Cardiac muscle cell (in vitro differentiated cells and primary cell): ENCODE measurements around the gene CRAMP1. TPM values are rescaled to one million over a fixed set of nuclear protein-coding genes. Genes with fewer than 3 reads are reported as not detected.

Experiments used
- DNase-seq, 2 donors: peaks; one replicate each; pipeline versions ENCODE4 v3.0.0 to v3.0.0-alpha.2; 2010 to 2017; ENCODE audit warnings: low read depth in 1 of 2, low spot score in 1 of 2
- H3K27ac ChIP-seq: fragments of 200-600 bp; sonication (generic); 2 replicates; pipeline ENCODE4 v1.5.1; 2016
- H3K27me3 ChIP-seq: fragments of 200-600 bp; sonication (generic); 2 replicates; pipeline ENCODE4 v1.6.0; 2016; ENCODE audit warnings: control low read depth
- H3K36me3 ChIP-seq: fragments of 200-600 bp; sonication (generic); 2 replicates; pipeline ENCODE4 v1.5.1; 2016; ENCODE audit warnings: control low read depth
- H3K4me1 ChIP-seq: fragments of 200-600 bp; sonication (generic); 2 replicates; pipeline ENCODE4 v1.8.1; 2017; ENCODE audit warnings: low read depth, mild to moderate bottlenecking, mixed run types
- H3K4me3 ChIP-seq: fragments of 200-600 bp; sonication (generic); 2 replicates; pipeline ENCODE4 v1.5.1; 2016; ENCODE audit warnings: mild to moderate bottlenecking
- H3K9me3 ChIP-seq: fragments of 200-600 bp; sonication (generic); 2 replicates; pipeline ENCODE4 v1.5.1; 2017; ENCODE audit warnings: low read depth, mild to moderate bottlenecking, control low read depth
- CTCF ChIP-seq: IDR thresholded peaks from 2 replicates; pipeline ENCODE4 v1.5.1; 2012; ENCODE audit warnings: low read depth, mild to moderate bottlenecking, low read length
- polyA plus RNA-seq: library from polyadenylated mRNA; unstranded; fragments of >200 nt; fragmentation: Nextera tagmentation; extraction: Ambion mirVana; gene quantifications from 2 replicates; pipeline ENCODE4 v1.2.1, GENCODE V29; 2016
- total RNA-seq: library from RNA; depleted of rRNA; stranded (reverse); fragments of >200 nt; gene quantifications from 2 replicates; pipeline ENCODE4 v1.2.3, GENCODE V29; 2016

The CRAMP1 gene
- total and polyA plus RNA-seq, 2 experiments from 2014 or later: 7.7 to 15.3 TPM

- no peaks in the 10 kb centered on the region for H3K9me3 ChIP-seq
- no peak overlapping the region for H3K4me3 ChIP-seq
- TF ChIP-seq CTCF: no peak
- no peaks in the 10 kb centered on the region for H3K4me1 ChIP-seq
- no peaks in the 10 kb centered on the region for H3K27me3 ChIP-seq
- no peak overlapping the region for H3K27ac ChIP-seq
- no peaks in the 10 kb centered on the region for H3K36me3 ChIP-seq
- DNase-seq: no peak
Measured at GRCh38 chr16:1601031-1601430, 11.1 kb upstream of the CRAMP1 start.

- H3K4me3 ChIP-seq: no peak overlapping the region
- no peak overlapping the region for H3K27ac ChIP-seq
- no peak for DNase-seq
- H3K4me1 ChIP-seq: no peaks in the 10 kb centered on the region
- TF ChIP-seq CTCF: no peak
- no peaks in the 10 kb centered on the region for H3K27me3 ChIP-seq
- H3K9me3 ChIP-seq: no peaks in the 10 kb centered on the region
- no peaks in the 10 kb centered on the region for H3K36me3 ChIP-seq
Measured at GRCh38 chr16:1601489-1601888, 10.7 kb upstream of the CRAMP1 start.

DNA sequence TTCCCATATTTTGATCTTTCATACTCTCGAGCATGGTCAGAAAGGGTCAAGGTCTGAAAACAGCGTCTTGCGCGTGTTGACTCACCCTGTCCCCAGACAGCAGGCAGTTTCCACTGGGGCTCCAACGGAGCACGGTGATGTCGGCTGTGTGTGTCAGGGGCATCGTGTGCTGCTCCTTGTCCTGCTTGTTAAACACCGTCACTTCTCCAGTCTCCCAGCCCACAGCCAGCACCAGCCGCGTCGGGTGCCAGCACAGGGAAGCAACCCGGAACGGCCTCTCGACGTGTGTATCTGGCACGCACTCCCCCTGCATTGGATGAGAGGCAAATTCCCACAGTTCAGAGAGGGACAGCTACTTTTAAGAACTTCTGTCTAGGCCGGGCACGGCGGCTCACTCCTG, 9.9 kb upstream of the CRAMP1 start:
- H3K27me3 ChIP-seq: no peaks in the 10 kb centered on the region
- H3K4me1 ChIP-seq: no peaks in the 10 kb centered on the region
- no peak overlapping the region for H3K4me3 ChIP-seq
- no peak overlapping the region for H3K27ac ChIP-seq
- no peak for DNase-seq
- H3K36me3 ChIP-seq: peaks cover 6% of the 10 kb centered on the region
- no peak for TF ChIP-seq CTCF
- no peaks in the 10 kb centered on the region for H3K9me3 ChIP-seq

- no peak overlapping the region for H3K4me3 ChIP-seq
- DNase-seq: no peak
- H3K27me3 ChIP-seq: no peaks in the 10 kb centered on the region
- H3K27ac ChIP-seq: no peak overlapping the region
- H3K4me1 ChIP-seq: peaks cover 7% of the 10 kb centered on the region
- peaks cover 6% of the 10 kb centered on the region for H3K36me3 ChIP-seq
- TF ChIP-seq CTCF: no peak
- H3K9me3 ChIP-seq: no peaks in the 10 kb centered on the region
Measured at GRCh38 chr16:1606774-1607173, 5.4 kb upstream of the CRAMP1 start.

DNA sequence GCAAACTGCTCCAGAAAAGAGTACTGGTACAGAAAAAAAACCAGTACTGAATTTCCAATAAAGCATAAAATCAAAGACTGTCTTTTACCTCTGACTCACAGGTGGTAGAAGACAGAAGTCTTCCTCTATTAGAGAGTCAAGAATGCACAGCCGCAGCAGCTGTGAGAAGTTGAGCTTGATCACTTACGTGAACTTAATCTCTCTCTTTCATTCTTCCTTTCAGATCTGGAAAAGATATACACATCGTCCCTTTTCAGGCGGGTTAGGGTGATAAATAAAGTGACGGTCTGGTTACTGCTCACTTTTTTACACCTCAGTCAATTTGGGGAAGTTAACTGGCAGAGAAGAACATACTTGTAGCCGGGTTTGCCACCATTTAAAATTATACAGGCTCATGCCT, 4.2 kb upstream of the CRAMP1 start:
- Histone ChIP-seq H3K36me3 (peaks cover 6% of the 10 kb centered on the region), H3K4me3 (no peak overlapping the region), H3K27ac (no peak overlapping the region), H3K27me3 (no peaks in the 10 kb centered on the region), H3K4me1 (peaks cover 7% of the 10 kb centered on the region), H3K9me3 (no peaks in the 10 kb centered on the region)
- TF ChIP-seq CTCF: no peak
- no peak for DNase-seq
